ENCODE results near the gene INTS11.

GRCh38 chr1:1314678-1315335, 9.7 kb downstream of the INTS11 start:
- TF ChIP-seq CTCF (IDR thresholded peaks at IDR 0.05; ENCODE audit: insufficient read depth, low read depth, low read length) (no peak), EZH2 (IDR thresholded peaks at IDR 0.05; ENCODE audit: insufficient read depth, low read length) (no peak)

Data from astrocyte (in vitro differentiated cells and primary cell).